OCI-LY3 (cell line): ENCODE results near the gene POFUT2.

ENCODE experiments used
- H2AFZ ChIP-seq: fragments of 200-600, 300-600 bp; shearing (Covaris generic); 2 replicates; pipeline ENCODE4 v1.6.0; 2014; ENCODE audit warnings: antibody characterized with exemption, low read depth, low read length
- H3K27ac ChIP-seq: fragments of 200-600, 300-600 bp; sonication (generic); 2 replicates; pipeline ENCODE4 v1.5.1; 2014; ENCODE audit warnings: mild to moderate bottlenecking, low read length, moderate library complexity, mixed read lengths
- H3K27me3 ChIP-seq: fragments of 200-600, 300-600 bp; sonication (generic); 2 replicates; pipeline ENCODE4 v1.6.1; 2014; ENCODE audit warnings: low read depth, low read length, mixed read lengths
- H3K36me3 ChIP-seq: fragments of 200-600, 300-600 bp; sonication (generic); replicated peaks from 2 replicates; pipeline ENCODE3; 2014; ENCODE audit warnings: low read depth, low read length, mixed read lengths
- H3K4me1 ChIP-seq: fragments of 300-600, 200-600 bp; sonication (generic); 2 replicates; pipeline ENCODE4 v1.6.1; 2014; ENCODE audit warnings: low read length, mixed read lengths
- H3K4me2 ChIP-seq: fragments of 200-600, 300-600 bp; sonication (generic); 2 replicates; pipeline ENCODE4 v1.6.1; 2014; ENCODE audit warnings: low read length, mixed read lengths
- H3K4me3 ChIP-seq: fragments of 300-600, 200-600 bp; sonication (generic); 2 replicates; pipeline ENCODE4 v1.5.1; 2014; ENCODE audit warnings: antibody characterized with exemption, mild to moderate bottlenecking, low read length, moderate library complexity
- H3K79me2 ChIP-seq: fragments of 300-600, 200-600 bp; shearing (Covaris generic); 2 replicates; pipeline ENCODE4 v1.6.1; 2014; ENCODE audit warnings: mild to moderate bottlenecking, low read length, mixed read lengths
- H3K9ac ChIP-seq: fragments of 300-600, 200-600 bp; shearing (Covaris generic); 2 replicates; pipeline ENCODE4 v1.6.0; 2014; ENCODE audit warnings: mild to moderate bottlenecking, low read length, moderate library complexity
- H3K9me3 ChIP-seq: fragments of 200-600, 300-600 bp; shearing (Covaris generic); 2 replicates; pipeline ENCODE4 v1.6.1; 2014; ENCODE audit warnings: low read length, mixed read lengths; ENCODE audit not compliant: insufficient read depth
- H4K20me1 ChIP-seq: fragments of 200-600, 300-600 bp; sonication (generic); 2 replicates; pipeline ENCODE4 v1.6.1; 2016; ENCODE audit warnings: low read length, mixed read lengths; ENCODE audit not compliant: insufficient read depth
- EZH2phosphoT487 ChIP-seq: fragments of 200-600 bp; shearing (Covaris generic); IDR thresholded peaks from 2 replicates; pipeline ENCODE4 v1.6.1; 2018; ENCODE audit warnings: antibody characterized with exemption, mixed run types, low read depth
- TF ChIP-seq, protein P1 (sequence below): fragments of 200-600, 300-600 bp; sonication (generic); IDR thresholded peaks from 2 replicates; pipeline ENCODE4 v1.5.1; 2014; ENCODE audit warnings: antibody characterized with exemption, low read length, low read depth

Gene POFUT2

DNA sequence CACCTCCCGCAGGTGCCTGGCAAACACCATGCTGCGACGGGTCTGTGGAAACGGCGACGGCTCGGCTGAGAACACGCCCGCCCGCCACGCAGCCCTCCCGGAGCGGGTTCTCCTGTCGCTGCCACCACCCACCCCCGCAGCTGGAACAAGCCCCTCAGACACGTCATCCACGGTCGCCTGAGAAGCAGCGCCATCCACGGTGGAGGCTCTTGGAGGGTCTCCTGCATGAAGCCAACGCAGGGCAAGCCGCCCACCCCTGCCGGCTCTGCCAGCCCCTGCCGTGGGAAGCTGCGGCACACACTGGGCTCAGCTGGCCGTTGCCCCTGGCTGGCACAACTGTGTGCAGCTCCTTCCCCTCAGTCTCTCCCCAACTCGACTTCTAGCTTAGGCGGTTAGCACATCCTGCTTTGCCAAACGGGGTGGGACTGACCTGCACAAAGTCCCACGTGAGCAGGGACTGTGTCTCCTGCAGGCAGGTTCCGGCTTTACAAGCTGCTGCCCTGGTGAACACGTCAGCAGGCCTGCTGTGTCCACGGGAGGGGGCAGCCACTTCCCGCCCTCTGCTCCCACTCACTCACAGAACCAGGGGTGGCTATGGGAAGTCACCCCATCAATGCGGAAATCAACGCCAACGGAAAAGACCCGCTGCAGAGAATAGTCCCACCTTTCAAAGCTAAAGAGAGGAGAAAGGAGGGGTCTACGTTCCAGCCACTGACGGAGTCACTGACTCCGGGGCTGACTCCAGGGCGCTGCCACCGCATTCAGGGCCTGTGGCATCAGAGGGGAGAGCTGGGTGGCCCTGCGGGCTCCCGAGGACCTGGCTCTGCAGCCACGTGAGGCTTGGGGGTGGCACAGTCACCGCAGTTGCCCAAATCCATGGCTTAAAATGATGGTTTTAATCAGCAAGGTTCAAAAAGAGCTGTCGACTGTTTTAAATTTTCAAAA is 10.3 kb downstream of the POFUT2 start:
- no peaks in the 10 kb centered on the region for H3K79me2 ChIP-seq
- TF ChIP-seq, protein P1, sequence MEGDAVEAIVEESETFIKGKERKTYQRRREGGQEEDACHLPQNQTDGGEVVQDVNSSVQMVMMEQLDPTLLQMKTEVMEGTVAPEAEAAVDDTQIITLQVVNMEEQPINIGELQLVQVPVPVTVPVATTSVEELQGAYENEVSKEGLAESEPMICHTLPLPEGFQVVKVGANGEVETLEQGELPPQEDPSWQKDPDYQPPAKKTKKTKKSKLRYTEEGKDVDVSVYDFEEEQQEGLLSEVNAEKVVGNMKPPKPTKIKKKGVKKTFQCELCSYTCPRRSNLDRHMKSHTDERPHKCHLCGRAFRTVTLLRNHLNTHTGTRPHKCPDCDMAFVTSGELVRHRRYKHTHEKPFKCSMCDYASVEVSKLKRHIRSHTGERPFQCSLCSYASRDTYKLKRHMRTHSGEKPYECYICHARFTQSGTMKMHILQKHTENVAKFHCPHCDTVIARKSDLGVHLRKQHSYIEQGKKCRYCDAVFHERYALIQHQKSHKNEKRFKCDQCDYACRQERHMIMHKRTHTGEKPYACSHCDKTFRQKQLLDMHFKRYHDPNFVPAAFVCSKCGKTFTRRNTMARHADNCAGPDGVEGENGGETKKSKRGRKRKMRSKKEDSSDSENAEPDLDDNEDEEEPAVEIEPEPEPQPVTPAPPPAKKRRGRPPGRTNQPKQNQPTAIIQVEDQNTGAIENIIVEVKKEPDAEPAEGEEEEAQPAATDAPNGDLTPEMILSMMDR, result no peak
- no peak for TF ChIP-seq EZH2phosphoT487
- no peaks in the 10 kb centered on the region for H3K4me1 ChIP-seq
- no peak overlapping the region for H3K4me3 ChIP-seq
- no peaks in the 10 kb centered on the region for H3K27me3 ChIP-seq
- H2AFZ ChIP-seq, result no peak overlapping the region
- H3K9ac ChIP-seq, result no peak overlapping the region
- H3K4me2 ChIP-seq, result no peak overlapping the region
- H3K27ac ChIP-seq, result no peak overlapping the region
- no peaks in the 10 kb centered on the region for H4K20me1 ChIP-seq
- no peaks in the 10 kb centered on the region for H3K9me3 ChIP-seq
- peaks cover under 1% of the 10 kb centered on the region for H3K36me3 ChIP-seq

DNA sequence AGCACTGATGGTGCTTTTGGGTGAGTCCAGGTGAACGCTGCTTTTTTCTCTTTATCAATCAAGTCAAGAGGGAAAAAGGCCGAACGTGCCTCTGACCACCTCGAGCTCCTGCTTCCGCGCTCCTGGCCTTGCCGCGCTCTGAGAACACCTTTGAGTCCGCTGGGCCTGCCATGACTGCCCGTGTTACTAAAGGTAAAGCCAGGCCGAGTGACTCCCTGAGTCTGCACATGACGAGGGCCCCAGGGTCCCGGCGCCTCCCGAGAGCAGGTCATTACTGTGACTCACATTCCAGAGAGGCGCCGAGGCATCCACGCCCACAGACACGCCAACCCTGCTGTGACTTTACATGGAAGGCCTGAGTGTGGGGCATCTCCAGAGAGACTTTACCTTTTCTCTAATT is 11.1 kb downstream of the POFUT2 start:
- Histone ChIP-seq H3K9ac (no peak overlapping the region), H3K9me3 (no peaks in the 10 kb centered on the region), H3K27me3 (no peaks in the 10 kb centered on the region), H3K4me1 (no peaks in the 10 kb centered on the region), H3K4me3 (no peak overlapping the region), H3K79me2 (no peaks in the 10 kb centered on the region), H4K20me1 (no peaks in the 10 kb centered on the region), H3K4me2 (no peak overlapping the region), H3K27ac (no peak overlapping the region), H2AFZ (no peak overlapping the region), H3K36me3 (peaks cover 8% of the 10 kb centered on the region)
- TF ChIP-seq, protein P1, result no peak
- no peak for TF ChIP-seq EZH2phosphoT487

DNA sequence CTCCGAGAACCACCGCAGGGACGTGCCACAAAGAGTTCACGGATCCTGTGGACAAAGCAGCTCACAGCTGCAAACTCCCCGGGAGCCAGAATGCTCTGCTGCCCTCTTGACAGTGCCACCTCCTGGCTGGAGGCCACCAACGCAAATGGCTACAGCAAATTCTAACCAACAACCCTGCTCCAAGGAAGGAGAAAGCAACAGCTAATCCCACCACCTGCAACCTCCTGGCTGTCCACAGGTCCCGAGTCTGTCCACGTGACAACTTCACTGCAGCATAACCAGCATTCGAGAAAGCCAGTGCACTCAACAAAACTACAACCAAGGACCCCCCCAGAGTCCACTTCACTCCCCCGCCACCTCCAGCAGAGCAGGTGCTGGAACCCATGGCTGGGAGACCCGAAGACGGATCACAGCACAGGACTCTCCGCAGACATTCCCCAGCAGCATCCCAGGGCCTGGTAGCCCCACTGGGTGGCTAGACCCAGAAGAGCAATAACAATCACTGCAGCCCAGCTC is 17.3 kb downstream of the POFUT2 start:
- H2AFZ ChIP-seq, result no peak overlapping the region
- no peak overlapping the region for H3K4me2 ChIP-seq
- peaks cover 30% of the 10 kb centered on the region for H3K36me3 ChIP-seq
- no peak overlapping the region for H3K9ac ChIP-seq
- no peaks in the 10 kb centered on the region for H4K20me1 ChIP-seq
- no peak for TF ChIP-seq EZH2phosphoT487
- TF ChIP-seq, protein P1, result no peak; the same call in 1 of the 2 replicates
- H3K4me3 ChIP-seq, result no peak overlapping the region
- H3K4me1 ChIP-seq, result no peaks in the 10 kb centered on the region
- no peaks in the 10 kb centered on the region for H3K79me2 ChIP-seq
- no peaks in the 10 kb centered on the region for H3K9me3 ChIP-seq
- no peaks in the 10 kb centered on the region for H3K27me3 ChIP-seq
- no peak overlapping the region for H3K27ac ChIP-seq

DNA sequence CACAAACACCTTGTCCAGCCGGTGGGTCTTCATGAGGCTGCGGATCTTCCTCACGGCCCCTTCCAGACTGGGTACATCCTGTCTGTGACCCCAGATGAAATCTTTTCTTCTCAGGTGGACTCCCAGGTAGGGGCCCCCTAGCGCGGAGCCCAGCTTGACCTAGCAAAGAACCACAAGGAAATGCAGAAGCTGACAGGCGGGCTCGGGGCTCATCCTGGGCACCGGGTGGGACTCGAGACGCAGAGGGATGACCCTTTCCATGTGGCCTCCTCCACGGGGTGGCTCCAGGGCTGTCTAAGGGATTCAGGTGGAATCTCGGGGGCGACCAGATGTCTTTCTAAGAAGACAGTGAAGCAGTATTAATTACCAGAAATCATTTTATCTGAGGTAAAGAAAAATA is 17.8 kb downstream of the POFUT2 start:
- peaks cover 30% of the 10 kb centered on the region for H3K36me3 ChIP-seq

More for the DNA sequence above, 17.8 kb downstream of the POFUT2 start:
- Histone ChIP-seq H3K4me1 (no peaks in the 10 kb centered on the region), H3K4me3 (no peak overlapping the region), H3K27ac (no peak overlapping the region), H2AFZ (no peak overlapping the region), H3K79me2 (no peaks in the 10 kb centered on the region), H3K27me3 (no peaks in the 10 kb centered on the region), H4K20me1 (no peaks in the 10 kb centered on the region), H3K4me2 (no peak overlapping the region), H3K9me3 (no peaks in the 10 kb centered on the region), H3K9ac (no peak overlapping the region)
- no peak for TF ChIP-seq EZH2phosphoT487
- TF ChIP-seq, protein P1, result no peak
